HEK293T (cell line): ENCODE data around the gene ADPRHL1.

ENCODE experiments used
- CTCF ChIA-PET: fragments of 350-600 bp; formaldehyde crosslinking; extraction: SDS; loops from one replicate; lab custom pipeline; 2021; ENCODE audit warnings: antibody characterized with exemption, inconsistent platforms; lab: Yijun Ruan, JAX
- POLR2A ChIA-PET: fragments of 350-600 bp; formaldehyde crosslinking; extraction: SDS; loops from one replicate; lab custom pipeline; 2020; ENCODE audit warnings: antibody characterized with exemption, inconsistent platforms; lab: Yijun Ruan, JAX
- DNase-seq: peaks from one replicate; pipeline ENCODE4 v3.0.0; 2012; ENCODE audit warnings: mixed read lengths; ENCODE audit errors: extremely low spot score
- ARNT ChIP-seq: fragments of 450-650 bp; IDR thresholded peaks from 2 replicates; pipeline ENCODE4 v1.6.1; 2017; ENCODE audit warnings: mild to moderate bottlenecking
- BHLHE40 ChIP-seq: fragments of 450-650 bp; IDR thresholded peaks from 2 replicates; pipeline ENCODE4 v1.6.1; 2016; ENCODE audit warnings: mild to moderate bottlenecking, moderate library complexity, borderline replicate concordance
- CTBP1 ChIP-seq: fragments of 450-650 bp; IDR thresholded peaks from 2 replicates; pipeline ENCODE4 v1.6.1; 2016; ENCODE audit warnings: borderline replicate concordance
- ELF4 ChIP-seq: fragments of 450-650 bp; IDR thresholded peaks from 2 replicates; pipeline ENCODE4 v1.6.1; 2017; ENCODE audit warnings: antibody characterized with exemption
- FOXA1 ChIP-seq: fragments of 450-650 bp; IDR thresholded peaks from 2 replicates; pipeline ENCODE4 v1.6.1; 2016; ENCODE audit warnings: mild to moderate bottlenecking
- FOXK2 ChIP-seq: fragments of 450-650 bp; IDR thresholded peaks from 2 replicates; pipeline ENCODE4 v1.6.1; 2016; ENCODE audit warnings: mild to moderate bottlenecking
- FOXM1 ChIP-seq: fragments of 450-650 bp; IDR thresholded peaks from 2 replicates; pipeline ENCODE4 v1.6.1; 2017; ENCODE audit warnings: mild to moderate bottlenecking, borderline replicate concordance
- HDGF ChIP-seq: fragments of 450-650 bp; IDR thresholded peaks from 2 replicates; pipeline ENCODE4 v1.6.1; 2017; ENCODE audit warnings: antibody characterized with exemption, borderline replicate concordance
- L3MBTL2 ChIP-seq: fragments of 450-650 bp; conservative IDR thresholded peaks from 2 replicates; pipeline ENCODE4 v1.6.1; 2016; ENCODE audit warnings: mild to moderate bottlenecking
- LEF1 ChIP-seq: fragments of 450-650 bp; IDR thresholded peaks from 2 replicates; pipeline ENCODE4 v1.6.1; 2017; ENCODE audit warnings: mild to moderate bottlenecking, borderline replicate concordance
- NFRKB ChIP-seq: fragments of 450-650 bp; IDR thresholded peaks from 2 replicates; pipeline ENCODE4 v1.6.1; 2016; ENCODE audit warnings: mild to moderate bottlenecking, moderate library complexity
- PKNOX1 ChIP-seq: fragments of 450-650 bp; IDR thresholded peaks from 2 replicates; pipeline ENCODE4 v1.6.1; 2016
- SP1 ChIP-seq: fragments of 450-650 bp; IDR thresholded peaks from 2 replicates; pipeline ENCODE4 v1.6.1; 2017
- SUZ12 ChIP-seq: fragments of 450-650 bp; IDR thresholded peaks from 2 replicates; pipeline ENCODE4 v1.6.1; 2016; ENCODE audit warnings: mild to moderate bottlenecking
- TARDBP ChIP-seq: fragments of 450-650 bp; IDR thresholded peaks from 2 replicates; pipeline ENCODE4 v1.6.1; 2016
- ZNF384 ChIP-seq: fragments of 450-650 bp; IDR thresholded peaks from 2 replicates; pipeline ENCODE4 v1.6.1; 2016

The ADPRHL1 gene

DNA sequence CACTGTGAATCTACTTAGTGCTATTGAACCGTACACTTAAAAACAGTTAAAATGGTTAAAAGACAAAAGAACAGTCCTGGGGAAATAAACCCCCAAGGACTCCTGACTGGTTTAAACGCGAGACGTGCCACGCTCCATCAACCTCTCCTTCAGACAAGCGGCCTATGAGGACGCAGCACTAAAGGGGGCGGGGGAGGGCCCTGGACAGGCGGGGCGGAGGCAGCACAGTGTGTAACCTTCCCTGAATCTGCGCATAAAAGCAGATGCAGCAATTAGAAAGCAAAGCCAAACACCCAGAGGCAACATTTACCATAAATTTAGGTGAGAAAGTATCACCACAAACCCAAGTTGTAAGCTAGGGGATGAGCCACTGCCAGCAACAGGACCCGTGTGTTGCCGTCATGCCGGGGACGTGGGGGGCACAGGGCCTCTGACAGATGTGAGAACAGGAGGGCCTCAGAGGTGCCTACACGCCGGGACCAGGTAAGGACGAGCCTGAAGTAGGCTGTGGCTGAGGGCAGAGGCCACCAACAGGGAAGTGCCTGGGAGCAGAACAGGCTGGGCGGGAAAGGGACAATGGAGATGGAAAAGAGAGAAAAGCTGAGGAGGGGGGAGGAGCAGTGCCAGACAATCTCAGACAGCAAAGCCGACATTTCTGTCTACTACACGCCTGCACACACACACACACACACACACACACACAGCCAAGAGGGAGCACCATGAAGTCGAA is 15.3 kb upstream of the ADPRHL1 start:
- no peak for DNase-seq
- CTCF ChIA-PET = no interaction called here
- TF ChIP-seq HDGF = no peak
- TF ChIP-seq FOXK2 = no peak
- no peak for TF ChIP-seq FOXA1
- TF ChIP-seq LEF1 = no peak
- TF ChIP-seq FOXM1 = no peak
- TF ChIP-seq ARNT = no peak
- TF ChIP-seq SP1 = no peak
- POLR2A ChIA-PET = no interaction called here

GRCh38 chr13:113468029-113468428 is 14.7 kb upstream of the ADPRHL1 start:
- ChIA-PET CTCF (interaction anchor here (0.7 kb wide), 1 partner anchor 17 kb away, joined by 3 read pairs; no protein-coding TSS in a partner anchor), POLR2A (no interaction called here)
- TF ChIP-seq SUZ12 = no peak
- TF ChIP-seq FOXA1 = no peak
- no peak for TF ChIP-seq FOXK2
- DNase-seq = no peak

- CTCF ChIA-PET = interaction anchor here (0.7 to 2.3 kb wide), 2 partner anchors 14 to 96 kb away, joined by 3 to 9 read pairs; no protein-coding TSS in a partner anchor
- TF ChIP-seq ZNF384 (no peak), TARDBP (no peak), FOXK2 (no peak), SUZ12 (no peak), PKNOX1 (no peak), FOXM1 (no peak), ELF4 (no peak), FOXA1 (no peak), HDGF (no peak), CTBP1 (no peak), BHLHE40 (no peak), SP1 (no peak), L3MBTL2 (no peak), NFRKB (no peak), ARNT (no peak), LEF1 (no peak)
- DNase-seq = no peak
- POLR2A ChIA-PET = no interaction called here
These were observed 13.1 kb upstream of the ADPRHL1 start for GRCh38 chr13:113466383-113466782.

GRCh38 chr13:113465300-113465699 is 12.0 kb upstream of the ADPRHL1 start:
- no peak for TF ChIP-seq ZNF384
- no peak for TF ChIP-seq PKNOX1
- no peak for TF ChIP-seq SUZ12
- TF ChIP-seq FOXK2 = no peak
- TF ChIP-seq BHLHE40 = no peak
- no peak for TF ChIP-seq CTBP1
- TF ChIP-seq SP1 = no peak
- no peak for TF ChIP-seq ARNT
- no peak for TF ChIP-seq NFRKB
- no peak for TF ChIP-seq LEF1
- TF ChIP-seq FOXM1 = no peak
- TF ChIP-seq ELF4 = no peak
- no peak for TF ChIP-seq L3MBTL2
- no peak for TF ChIP-seq TARDBP
- no peak for TF ChIP-seq FOXA1
- ChIA-PET CTCF (interaction anchor here (2.3 kb wide), 1 partner anchor 97 kb away, joined by 9 read pairs; no protein-coding TSS in a partner anchor), POLR2A (no interaction called here)
- no peak for DNase-seq

DNA sequence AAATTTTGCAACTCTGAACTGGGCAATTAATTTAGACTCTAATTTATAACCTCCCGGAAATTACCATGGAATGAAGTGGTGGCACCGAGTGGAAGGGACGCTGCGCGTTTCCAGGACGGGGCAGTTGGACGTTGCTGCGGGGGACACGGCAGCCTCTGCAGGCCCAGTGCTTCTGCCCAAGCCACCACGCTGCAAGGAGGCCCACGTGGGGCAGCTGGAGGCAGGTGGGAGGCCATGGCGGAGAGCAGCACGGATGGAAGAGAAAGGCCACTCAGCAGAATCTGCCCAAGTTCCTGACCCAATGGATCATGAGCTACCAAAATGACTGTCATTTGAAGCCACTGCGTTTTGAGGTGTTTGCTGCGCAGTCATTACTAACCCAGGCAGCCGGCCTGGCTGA is 11.2 kb upstream of the ADPRHL1 start:
- ChIA-PET POLR2A (no interaction called here), CTCF (interaction anchor here (2.3 kb wide), 1 partner anchor 98 kb away, joined by 9 read pairs; no protein-coding TSS in a partner anchor)
- no peak for TF ChIP-seq L3MBTL2
- TF ChIP-seq BHLHE40 = no peak
- no peak for TF ChIP-seq HDGF
- TF ChIP-seq NFRKB = no peak
- TF ChIP-seq LEF1 = no peak
- no peak for TF ChIP-seq CTBP1
- TF ChIP-seq ZNF384 = no peak
- no peak for TF ChIP-seq FOXM1
- no peak for DNase-seq

DNA sequence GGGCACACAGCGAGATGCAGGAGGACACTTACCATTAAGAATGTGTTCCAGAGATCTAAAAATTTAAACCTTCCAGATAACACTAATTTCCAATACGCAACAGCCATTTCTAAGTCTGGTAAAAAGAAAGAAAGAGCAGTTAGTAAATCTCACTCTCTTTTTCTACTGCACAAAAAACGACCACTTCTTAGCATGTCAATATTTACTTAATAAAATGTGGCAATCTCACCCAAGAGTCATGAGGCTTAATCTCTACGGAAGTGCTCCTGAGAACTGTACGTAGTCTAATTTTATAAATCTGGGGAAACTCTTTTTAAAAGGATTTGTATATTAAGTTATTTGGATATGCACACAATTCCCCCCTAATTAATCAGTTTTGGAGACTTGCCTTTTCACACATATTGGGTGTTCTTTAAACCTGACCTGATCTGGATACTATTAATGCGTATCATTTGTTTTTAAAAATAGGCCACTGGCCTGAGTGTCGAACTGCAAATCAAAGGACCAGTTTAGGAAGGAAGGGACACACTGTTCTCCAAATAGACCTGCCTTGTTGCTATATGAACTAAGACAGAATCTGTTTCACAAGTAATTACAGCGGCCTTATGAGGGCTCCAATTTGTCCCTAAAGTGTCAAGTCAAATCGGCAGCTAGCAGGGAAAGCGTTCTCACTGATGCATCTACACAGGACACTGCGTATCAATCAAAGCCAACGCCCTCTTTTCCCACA is 7.9 kb upstream of the ADPRHL1 start:
- no peak for DNase-seq
- ChIA-PET CTCF (no interaction called here), POLR2A (no interaction called here)
- TF ChIP-seq TARDBP (no peak), SP1 (no peak), HDGF (no peak), ZNF384 (no peak), CTBP1 (no peak), NFRKB (no peak), FOXA1 (no peak), ARNT (no peak), LEF1 (no peak), L3MBTL2 (no peak), SUZ12 (no peak), PKNOX1 (no peak), FOXK2 (no peak), ELF4 (no peak), FOXM1 (no peak), BHLHE40 (no peak)
